ENCODE data around the gene TSR3.
A peak's percentile ranks its signal among the peaks of the same experiment; 100 is the strongest.

The TSR3 gene

DNA sequence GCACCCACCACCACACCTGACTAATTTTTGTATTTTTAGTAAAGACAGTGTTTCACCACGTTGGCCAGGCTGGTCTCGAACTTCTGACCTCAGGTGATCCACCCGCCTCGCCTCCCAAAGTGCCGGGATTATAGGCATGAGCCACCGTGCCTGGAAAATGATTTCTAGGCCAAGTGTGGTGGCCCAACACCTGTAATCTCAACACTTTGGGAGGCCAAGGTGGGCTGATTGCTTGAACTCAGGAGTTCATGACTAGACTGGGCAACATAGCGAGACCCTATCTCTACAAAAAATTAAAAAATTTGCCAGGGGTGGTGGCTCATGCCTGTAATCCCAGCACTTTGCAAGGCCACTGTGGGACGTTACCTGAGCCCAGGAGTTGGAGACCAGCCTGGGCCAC, 29.3 kb downstream of the TSR3 start:
- no peak for DNase-seq

- no peak for DNase-seq
Observed at GRCh38 chr16:1320658-1321240, 30.9 kb downstream of the TSR3 start.

- no peak for DNase-seq
Observed at GRCh38 chr16:1320097-1320496, 31.6 kb downstream of the TSR3 start.

- no peak for DNase-seq
Observed at GRCh38 chr16:1319041-1319440, 32.6 kb downstream of the TSR3 start.

GRCh38 chr16:1318268-1318545, 33.5 kb downstream of the TSR3 start:
- no peak for DNase-seq

DNA sequence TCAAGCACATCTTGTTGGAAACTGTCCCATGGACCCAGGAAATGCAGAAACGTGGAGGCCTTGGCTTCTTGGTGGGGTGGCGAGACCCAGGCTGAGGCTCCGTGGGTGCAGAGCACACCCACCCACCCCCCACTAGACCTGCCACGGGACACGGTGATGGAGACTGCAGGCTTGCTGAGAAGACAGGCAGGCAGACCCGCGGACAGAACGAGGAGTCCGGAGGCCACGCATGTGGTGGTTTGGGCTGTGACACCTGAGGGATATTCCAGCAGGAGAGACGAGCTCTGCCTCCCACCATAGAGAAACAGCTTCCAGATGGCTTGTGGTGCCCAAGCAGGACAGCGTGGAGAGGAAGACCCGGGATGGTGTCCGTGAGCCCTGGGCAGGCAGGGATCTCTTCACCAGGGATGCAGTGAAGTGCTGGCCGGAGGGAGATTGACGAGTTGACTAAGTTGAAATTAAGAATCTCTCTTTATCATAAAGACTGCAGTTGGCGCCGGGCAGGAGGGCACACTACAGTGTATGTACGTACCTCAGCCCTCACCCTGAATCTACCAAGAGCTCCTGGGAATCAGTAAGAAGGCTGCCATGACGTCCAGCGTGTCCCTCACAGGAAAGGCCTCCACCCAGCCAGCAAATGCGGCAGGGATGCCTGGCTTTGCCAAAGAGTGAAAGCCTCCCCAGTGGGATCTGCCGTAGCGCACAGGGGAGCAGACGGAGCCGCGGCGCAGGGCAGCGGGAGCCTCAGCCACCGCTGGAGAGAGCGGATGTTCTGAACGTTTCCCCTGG, 34.0 kb downstream of the TSR3 start:
- no peak for DNase-seq

DNA sequence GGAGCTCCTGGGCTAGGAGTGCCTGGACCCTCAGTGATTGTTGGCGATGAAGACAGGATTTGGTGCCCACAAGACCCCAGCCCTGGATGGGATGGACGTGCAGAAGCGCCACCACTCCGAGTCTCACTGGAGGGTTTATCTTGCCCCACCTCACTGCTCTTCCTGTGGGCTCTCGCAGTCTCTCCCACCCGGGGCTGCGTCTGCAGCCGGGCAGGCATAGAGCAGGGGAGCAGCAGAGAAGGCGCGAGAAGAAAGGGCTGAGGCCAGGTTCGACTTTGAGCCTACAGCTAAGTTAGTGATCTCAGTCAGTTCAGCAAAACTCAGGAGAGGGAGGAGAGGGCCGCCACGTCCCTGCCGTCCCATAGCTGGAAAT, 35.7 kb downstream of the TSR3 start:
- no peak for DNase-seq

DNA sequence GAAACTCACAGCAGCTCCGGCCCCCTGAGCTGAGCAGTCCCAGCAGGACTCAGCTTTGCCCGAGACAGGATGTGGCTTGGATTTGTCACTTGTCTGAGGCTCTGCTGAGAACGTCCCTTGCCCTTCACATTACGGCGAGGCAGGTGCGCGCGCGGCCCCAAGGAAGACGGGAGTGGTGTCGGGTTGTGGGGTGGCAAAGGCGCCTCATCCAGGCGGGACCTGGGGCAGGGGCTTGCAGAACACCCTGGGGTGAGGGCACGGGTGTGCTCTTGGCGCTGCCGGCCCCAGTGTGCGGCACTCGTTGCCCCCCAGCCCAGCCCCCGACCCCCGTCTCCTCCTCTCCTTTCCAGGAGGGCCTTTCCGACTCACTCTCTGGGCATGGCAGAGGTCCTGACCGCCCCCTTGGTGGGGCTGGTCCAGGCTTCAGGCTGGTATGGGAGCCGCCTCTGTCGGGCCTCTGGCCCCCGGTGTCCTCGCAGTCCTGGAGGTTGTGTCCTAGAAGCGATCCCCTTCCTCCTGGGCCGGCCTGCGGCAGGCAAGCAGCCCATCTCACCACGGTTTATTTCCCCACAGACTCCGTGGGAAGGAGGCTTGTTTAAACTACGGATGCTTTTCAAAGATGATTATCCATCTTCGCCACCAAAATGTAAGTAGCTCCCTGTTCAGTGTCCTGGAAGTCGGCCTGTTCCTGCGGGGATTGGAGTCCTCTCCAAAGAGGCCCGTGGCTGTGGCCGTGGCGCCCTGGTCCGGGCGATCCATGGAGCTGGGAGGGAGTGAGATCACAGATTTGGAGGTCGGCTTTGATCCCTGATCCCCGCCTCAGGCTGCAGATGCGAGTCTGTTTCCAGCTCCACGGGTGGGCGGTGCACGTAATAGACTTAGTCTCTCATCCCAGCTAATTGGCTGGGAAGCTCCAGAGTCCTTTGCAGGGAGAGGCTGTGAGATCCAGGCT, 36.3 kb downstream of the TSR3 start:
- DNase-seq: no peak

DNA sequence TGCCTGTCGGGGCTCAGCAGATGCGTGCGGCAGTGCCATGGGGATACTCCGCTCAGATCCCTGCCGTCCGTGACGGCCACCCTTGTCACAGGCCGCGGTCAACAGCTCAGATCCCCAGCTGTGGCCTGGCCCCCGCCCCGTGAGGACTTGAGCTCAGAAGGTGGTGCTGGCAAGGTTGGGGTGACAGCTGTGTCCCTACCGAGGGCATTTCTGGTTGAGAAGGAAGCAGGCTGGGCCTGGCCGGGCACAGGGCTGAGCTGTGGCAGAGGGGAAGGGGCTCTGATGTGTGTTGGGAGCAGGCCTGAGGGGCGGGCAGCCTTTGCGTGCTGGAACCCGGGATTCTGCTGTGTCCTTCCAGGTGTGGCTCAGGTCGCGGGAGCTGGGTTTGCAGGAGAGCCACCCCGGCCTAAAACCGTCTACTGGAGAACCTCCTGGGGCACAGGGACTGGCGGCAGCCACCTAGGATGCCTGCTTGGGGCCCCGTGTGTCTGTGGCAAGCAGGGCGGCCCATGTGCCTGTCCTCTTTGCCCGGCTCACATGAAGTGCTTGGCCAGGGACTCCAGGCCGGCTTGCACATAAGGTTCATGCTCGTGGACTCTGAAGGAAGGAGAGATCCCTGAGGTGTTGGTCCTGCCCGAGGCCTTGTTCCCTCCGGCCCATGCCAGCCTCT, 37.1 kb downstream of the TSR3 start:
- no peak for DNase-seq

DNA sequence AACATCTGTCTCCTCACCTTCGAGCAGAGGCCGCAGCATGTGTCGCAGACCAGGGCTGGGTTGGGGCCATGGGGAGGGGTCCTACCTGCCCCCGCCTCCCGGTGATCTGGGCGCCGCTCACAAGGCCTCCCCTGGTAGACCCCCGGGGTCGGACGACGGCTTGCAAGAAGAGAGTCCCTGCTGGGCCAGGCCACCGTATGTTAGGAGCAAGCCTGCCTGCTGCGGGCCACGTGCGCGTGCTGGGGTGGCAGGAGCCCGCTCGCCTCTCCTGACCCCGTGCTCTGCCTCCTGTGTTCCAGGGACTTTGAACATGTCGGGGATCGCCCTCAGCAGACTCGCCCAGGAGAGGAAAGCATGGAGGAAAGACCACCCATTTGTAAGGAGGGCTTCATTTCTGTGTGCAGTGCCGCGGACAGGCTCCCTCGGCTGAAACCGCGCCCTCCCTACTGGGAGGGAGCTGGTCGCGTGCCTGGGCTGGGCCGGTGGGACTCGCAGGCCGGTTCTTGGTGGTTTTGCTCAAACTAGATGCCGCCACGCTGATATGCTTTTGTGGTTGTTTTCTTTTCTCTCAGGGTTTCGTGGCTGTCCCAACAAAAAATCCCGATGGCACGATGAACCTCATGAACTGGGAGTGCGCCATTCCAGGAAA, 37.8 kb downstream of the TSR3 start:
- DNase-seq: no peak

DNA sequence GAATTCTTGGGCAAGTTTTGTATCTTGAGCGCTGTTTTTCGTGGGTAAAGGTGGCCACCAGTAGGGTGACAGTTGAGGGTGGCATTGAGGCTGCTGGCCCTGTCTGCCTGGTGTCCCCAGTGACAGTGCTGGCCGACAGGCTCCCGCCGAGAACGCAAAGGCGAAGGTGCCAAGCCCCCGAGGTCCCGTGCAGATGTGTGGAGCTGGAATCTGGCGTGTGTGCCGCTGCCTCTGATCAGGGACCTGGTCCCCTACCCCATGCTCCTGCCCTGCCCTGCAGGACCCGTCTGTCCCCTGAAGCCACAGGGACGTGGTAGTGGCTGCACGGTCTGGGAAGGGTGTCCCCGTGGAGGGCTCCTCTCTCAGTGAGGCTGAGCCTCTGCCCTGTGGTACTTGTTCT, 38.8 kb downstream of the TSR3 start:
- DNase-seq: no peak

GRCh38 chr16:1312467-1312816, 39.2 kb downstream of the TSR3 start:
- no peak for DNase-seq

- no peak for DNase-seq
Observed at GRCh38 chr16:1311738-1312466, 39.8 kb downstream of the TSR3 start.

- no peak for DNase-seq
Observed at GRCh38 chr16:1311212-1311737, 40.4 kb downstream of the TSR3 start.

- no peak for DNase-seq
Observed at GRCh38 chr16:1310832-1311200, 40.9 kb downstream of the TSR3 start.

GRCh38 chr16:1309888-1310831, 41.5 kb downstream of the TSR3 start:
- DNase-seq: no peak

DNA sequence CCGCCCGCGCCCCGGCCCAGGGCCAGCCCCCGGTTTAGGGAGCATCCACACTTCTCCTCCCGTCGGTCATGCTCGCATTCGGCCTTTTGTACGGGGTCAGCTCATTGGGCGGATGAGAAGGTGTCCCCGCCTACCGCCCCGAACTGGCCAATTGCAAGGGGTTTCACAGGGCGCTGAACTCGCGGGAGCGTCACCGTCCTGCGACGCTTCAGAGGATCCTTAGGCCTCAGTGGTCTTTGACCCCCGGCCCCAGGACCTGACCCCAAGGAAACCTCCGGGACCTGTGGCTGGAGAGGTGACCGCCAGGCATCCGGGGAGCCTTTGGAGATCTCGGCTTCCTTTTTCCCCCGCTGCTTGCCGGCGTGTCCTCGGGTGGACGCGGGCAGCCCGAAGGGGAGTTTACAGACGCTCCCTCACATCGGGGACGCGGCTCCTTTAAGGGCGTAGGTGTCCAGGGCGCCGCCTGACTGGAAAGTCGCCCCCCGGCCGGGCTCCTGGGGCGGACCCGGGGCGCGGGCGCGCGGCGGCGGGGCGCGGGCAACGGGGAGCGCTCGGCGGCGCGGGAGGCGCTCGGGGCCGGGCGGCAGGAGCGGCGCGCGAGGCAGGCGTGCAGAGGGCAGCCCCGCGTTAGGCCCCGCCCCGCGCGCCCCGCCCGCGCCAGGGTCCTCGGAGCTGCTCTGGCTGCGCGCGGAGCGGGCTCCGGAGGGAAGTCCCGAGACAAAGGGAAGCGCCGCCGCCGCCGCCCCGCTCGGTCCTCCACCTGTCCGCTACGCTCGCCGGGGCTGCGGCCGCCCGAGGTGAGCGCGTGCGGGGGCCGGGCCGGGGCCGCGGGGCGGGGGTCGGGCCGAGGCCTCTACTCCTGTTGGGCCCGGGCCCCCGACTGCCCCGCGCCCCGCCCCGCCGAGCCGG, 42.4 kb downstream of the TSR3 start, which contains the start of gene UBE2I:
Gene UBE2I (plus strand): TSS at position 660 of the 909 bp plus-strand sequence. CDS start 4,395 bp downstream, outside the sequence.
- peak; percentile 100 for DNase-seq

GRCh38 chr16:1308036-1308976, 43.4 kb downstream of the TSR3 start:
- DNase-seq: no peak

Measured in retina (tissue), 1 donor.